ENCODE results near the gene CSNK1D.

- no peak for TF ChIP-seq CTCF (IDR thresholded peaks at IDR 0.05)
- no peak for TF ChIP-seq POLR2A (IDR thresholded peaks at IDR 0.05)
Observed at GRCh38 chr17:82240506-82241182, 32.9 kb downstream of the CSNK1D start.

All from body of pancreas (tissue), 4 donors.